GM13976 (cell line): ENCODE data around the gene RUVBL2.

Source experiments
- DNase-seq: peaks from one replicate; pipeline ENCODE4 v3.0.0; 2012; ENCODE audit warnings: low spot score
- CTCF ChIP-seq: IDR thresholded peaks from 2 replicates; pipeline ENCODE4 v1.5.1; 2012; ENCODE audit warnings: borderline replicate concordance, mild to moderate bottlenecking; ENCODE audit not compliant: insufficient read depth; ENCODE audit errors: extremely low read depth, missing control alignments, control extremely low read depth
- in situ Hi-C: fragments of 300-500 bp; cut with MboI; formaldehyde crosslinking; loops from one replicate; pipeline ENCODE4 v1.12.0; 2022; ENCODE audit warnings: low sequenced_read_pairs, mixed read lengths, inconsistent platforms; ENCODE audit not compliant: unreplicated experiment

RUVBL2 gene

GRCh38 chr19:48977061-48977460 is 16.6 kb upstream of the RUVBL2 start:
- no peak for TF ChIP-seq CTCF
- in situ Hi-C loops = no loop called here

GRCh38 chr19:48982280-48982679 is 11.4 kb upstream of the RUVBL2 start:
- TF ChIP-seq CTCF = no peak
- in situ Hi-C loops = no loop called here
- no peak for DNase-seq

More at GRCh38 chr19:48977061-48977460, 16.6 kb upstream of the RUVBL2 start:
- no peak for DNase-seq

- in situ Hi-C loops = no loop called here
- no peak for TF ChIP-seq CTCF
- DNase-seq = no peak
Observed at GRCh38 chr19:48985711-48986110, 8.0 kb upstream of the RUVBL2 start.

- DNase-seq = no peak
- in situ Hi-C loops = no loop called here
Observed at GRCh38 chr19:48986211-48986610, 7.5 kb upstream of the RUVBL2 start.

GRCh38 chr19:48987323-48987722 is 6.4 kb upstream of the RUVBL2 start:
- no peak for TF ChIP-seq CTCF
- DNase-seq = no peak
- in situ Hi-C loops = no loop called here

More at GRCh38 chr19:48986211-48986610, 7.5 kb upstream of the RUVBL2 start:
- no peak for TF ChIP-seq CTCF

GRCh38 chr19:48988286-48988685 is 5.4 kb upstream of the RUVBL2 start:
- in situ Hi-C loops = no loop called here
- no peak for DNase-seq
- no peak for TF ChIP-seq CTCF

GRCh38 chr19:48988860-48989259 is 4.8 kb upstream of the RUVBL2 start:
- no peak for DNase-seq
- in situ Hi-C loops = no loop called here
- no peak for TF ChIP-seq CTCF
